Activated CD8-positive, alpha-beta memory T cell treated with anti-CD3 and anti-CD28 coated beads for 24 hours (primary cell): ENCODE results near the gene CPNE1.
"Not testable (repeated sequence)": the region's sequence is repeated elsewhere in the genome, so short reads cannot be mapped to it uniquely, and the experiment has no call there.

ENCODE experiments used
- DNase-seq: peaks from one replicate; pipeline ENCODE4 v3.0.0-alpha.2; 2020

CPNE1 gene

DNA sequence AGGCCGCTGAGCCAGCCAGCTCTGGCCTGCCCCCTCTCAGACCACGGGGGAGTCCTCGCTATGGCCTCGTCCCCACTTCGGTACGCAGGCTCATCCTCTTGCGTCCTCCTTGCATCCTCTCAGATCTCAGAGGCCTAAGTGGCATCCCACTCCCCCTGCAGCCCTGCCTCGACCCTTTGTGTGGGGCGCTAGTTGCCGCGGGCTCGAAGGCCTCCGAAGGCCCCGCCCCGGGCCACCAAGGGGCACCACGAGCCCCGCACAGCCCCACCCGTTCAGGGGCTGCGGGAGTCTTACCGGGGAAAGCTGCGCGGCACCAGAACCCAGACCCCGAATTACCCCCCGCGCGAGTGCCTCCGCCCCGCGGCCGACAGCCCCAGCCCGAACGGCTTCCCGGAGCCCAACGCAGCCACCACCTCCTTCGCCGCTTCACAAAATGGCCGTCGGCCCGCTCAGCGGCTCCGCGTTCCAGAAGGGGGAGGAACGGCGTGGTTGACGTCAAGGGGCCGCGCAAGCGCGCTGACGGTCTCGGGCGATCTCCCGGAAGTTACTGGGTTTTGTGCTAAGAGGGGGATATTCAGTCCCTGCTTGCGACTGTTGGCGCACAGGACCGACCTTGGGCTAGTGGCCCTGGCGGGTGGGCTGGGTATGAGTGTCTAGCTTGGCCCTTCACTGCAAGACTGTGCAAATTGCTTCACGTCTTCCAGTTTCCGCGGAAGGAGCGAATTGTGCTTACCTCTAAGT is at the start of gene CPNE1, which contains the start of gene RBM12:
CPNE1 (minus strand) TSS at position 435 of the 741 bp plus-strand sequence. CDS start 31,977 bp downstream, outside the sequence.
RBM12 (minus strand) TSS at position 435 of the 741 bp plus-strand sequence. CDS start 9,578 bp downstream, outside the sequence.
- peak; percentile 97 for DNase-seq

DNA sequence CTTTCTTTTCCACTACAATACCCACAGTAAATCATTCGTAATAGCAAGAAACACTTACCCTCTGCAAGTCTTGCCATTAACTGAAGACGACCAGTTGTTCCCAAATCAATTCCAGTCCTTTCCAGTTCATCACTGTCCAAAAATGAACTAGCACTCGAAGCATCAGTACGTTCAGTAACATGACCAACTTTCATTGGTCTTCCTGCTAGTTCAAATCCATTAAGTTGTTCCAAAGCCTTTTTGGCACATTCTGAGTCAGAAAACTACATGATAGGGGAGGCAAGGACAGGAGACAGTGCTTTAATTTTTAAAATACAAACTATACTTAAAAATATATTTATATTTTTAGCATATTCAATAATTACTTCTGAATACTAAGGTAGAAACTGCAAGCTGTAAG is 49.4 kb upstream of the CPNE1 start:
- DNase-seq = no peak

DNA sequence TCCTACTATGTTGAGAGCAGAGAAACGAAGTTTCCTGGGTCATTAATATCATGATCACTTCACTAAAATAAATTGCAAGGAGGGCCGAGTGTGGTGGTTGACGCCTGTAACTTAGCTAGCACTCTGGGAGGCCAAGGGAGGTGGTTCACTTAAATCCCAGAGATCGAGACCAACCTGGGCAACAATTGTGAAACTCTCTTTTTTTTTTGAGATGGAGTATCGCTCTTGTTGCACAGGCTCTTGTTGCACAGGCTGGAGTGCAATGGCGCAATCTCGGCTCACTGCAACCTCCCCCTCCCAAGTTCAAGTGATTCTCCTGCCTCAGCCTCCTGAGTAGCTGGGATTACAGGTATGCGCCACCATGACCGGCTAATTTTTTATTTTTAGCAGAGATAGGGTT is 48.4 kb upstream of the CPNE1 start:
- DNase-seq = not testable (repeated sequence)

DNA sequence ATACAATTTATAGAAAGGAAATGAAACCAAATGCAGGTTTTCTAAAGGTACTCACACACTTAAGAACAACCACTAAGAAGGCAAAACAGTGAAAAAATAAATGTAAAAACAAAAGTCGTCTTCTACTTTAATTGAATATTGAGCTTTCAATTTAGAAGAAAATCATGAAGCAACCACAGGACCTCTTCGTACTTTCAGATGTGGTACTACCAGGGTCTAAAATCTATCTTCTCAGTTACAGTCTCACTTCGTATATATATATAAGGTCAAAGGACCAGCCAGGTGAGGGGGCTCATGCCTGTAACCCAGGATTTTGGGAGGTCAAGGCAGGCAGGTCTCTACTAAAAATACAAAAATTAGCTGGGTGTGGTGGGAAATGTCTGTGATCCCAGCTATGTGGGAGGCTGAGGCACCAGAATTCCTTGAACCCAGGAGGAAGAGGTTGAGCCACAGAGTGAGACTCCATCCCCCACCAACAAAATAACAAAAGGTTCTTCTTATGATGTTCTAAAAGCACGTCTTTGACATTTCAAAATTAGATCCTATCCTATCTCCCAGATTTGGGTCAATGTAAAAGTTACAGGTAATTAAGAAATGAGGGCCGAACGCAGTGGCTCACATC is 47.0 kb upstream of the CPNE1 start:
- no peak for DNase-seq

DNA sequence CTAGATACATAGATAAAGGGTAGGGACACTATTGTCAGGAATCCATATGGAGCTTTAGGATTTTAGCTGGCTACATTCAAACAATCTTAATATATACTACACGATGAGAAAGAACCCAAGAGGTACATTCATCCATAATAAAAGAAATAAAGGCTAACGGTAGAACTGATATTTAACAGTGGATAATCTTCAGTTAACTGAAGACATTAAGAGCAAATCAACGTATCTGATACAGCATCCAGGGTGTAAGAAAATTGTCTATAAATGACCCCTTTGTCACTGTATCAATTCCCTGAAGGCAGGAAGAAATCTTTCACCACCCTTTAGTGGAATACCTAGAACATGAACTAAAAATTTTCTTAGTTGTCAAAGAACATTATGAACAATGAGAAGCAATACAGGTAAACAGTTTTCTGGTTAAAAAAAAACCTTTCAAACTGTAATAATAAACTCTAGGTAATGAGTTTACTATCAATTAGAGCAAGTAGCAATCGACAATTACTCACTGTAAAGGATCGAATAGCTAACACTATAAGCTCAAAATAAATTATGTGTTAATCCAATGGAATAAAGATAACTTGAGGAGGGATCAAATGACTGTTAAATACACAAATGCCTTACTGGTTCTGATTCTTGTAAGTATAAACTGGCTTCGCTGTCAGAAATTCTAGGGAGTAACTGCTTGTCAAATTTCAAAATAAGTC is 46.3 kb upstream of the CPNE1 start:
- no peak for DNase-seq

DNA sequence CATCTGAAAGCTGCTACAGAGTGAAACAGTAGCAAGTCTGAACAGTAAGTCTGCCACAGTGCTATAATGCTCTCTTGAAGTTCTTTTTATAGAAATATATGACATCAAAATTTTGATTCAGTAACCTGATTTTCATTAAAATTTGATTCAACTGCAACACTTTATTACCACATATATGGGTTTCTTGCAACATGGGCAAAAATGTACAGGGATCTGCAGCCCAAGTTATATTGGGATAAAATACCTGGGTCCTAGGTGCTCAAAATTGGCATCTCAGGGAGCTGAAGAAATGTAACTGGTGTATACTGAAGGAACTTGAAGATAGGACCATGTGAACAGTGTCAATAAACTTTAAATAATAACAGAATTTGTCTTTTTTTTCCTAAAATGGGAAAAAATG is 45.3 kb upstream of the CPNE1 start:
- peak; percentile 15 for DNase-seq

DNA sequence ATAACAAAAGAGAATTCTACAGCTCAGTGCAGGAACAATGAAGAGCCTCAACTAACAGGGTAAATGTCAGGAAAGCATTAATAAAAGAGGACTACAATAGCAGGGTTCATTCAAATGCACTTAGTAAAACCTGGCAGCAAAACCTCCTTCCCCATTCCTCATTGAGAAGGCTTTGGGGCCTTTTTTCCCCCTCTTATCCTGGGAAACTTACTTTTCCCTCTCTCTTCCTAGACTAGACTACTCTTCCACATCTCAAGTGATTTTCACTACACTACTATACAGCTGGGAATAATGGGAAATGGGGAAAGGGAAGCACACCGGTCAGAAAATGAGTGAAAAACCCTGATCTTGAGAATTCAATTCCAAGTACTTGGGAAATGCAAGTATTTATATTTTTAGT is 44.6 kb upstream of the CPNE1 start:
- no peak for DNase-seq

DNA sequence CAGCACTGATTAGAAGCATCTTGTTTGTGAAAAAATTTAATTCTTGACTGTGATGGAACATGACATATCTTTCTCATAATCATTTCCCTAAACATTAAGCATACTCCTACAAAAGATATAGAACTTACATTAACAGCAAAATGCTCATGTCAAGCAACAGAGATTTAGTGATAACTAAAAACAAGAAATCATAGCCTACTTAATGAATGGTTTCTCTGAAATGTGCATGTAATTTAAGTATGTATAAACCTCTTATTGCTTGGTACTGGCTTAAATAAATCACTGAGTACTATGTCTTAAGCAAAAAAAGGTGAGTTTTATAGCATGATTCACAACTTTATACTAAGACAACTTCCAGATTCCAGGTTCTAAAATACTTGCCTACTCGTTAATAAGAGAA is 43.8 kb upstream of the CPNE1 start:
- DNase-seq = no peak

DNA sequence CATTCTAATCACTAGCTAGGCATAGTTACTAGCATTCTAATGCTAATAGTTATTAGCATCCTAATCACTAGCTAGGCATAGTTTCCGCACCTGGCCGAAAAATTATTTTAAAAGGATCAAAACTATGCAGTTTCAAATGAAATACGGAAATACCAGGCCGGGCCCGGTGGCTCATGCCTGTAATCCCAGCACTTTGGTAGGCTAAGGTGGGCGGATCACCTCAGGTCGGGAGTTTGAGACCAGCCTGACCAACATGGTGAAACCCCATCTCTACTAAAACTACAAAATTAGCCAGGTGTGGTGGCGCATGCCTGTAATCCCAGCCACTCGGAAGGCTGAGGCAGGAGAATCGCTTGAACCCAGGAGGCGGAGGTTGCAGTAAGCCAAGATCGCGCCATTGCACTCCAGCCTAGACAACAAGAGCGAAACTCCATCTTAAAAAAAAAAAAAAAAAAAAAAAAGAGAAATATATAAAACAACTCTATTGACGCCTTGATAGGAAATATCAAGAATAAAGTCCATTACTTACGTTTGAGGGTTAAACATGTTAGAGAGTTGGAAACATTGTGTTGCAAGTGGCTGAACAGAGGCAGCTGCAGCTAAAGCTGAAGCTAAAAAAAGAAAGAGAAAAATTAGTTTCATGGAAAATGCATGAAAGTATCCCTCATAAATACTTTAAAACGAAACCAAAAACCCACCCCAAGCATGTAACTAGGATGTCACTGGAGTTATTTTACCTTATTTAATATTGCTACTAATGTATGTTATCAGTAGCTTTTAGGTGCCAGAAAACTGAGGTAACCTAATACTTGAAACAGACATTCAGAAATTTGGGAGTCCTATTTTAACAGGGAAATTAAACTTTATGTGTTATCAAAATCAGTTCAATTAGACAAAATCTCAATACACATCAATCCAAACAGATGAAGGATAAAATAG is 42.2 kb upstream of the CPNE1 start:
- peak; percentile 38 for DNase-seq

DNA sequence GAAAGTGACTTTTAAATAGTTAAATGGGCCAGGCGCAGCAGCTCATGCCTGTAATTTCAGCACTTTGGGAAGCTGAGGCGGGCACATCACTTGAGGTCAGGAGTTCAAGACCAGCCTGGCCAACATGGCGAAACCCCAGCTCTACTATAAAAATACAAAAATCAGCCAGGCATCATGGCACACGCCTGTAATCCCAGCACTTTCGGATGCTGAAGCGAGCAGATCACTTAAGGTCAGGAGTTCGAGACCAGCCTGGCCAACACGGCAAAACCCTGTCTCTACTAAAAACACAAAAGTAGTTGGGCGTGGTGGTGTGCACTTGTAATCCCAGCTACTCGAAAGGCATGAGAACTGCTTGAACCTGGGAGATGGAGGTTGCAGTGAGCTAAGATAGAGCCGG is 41.2 kb upstream of the CPNE1 start:
- DNase-seq = peak; percentile 52

DNA sequence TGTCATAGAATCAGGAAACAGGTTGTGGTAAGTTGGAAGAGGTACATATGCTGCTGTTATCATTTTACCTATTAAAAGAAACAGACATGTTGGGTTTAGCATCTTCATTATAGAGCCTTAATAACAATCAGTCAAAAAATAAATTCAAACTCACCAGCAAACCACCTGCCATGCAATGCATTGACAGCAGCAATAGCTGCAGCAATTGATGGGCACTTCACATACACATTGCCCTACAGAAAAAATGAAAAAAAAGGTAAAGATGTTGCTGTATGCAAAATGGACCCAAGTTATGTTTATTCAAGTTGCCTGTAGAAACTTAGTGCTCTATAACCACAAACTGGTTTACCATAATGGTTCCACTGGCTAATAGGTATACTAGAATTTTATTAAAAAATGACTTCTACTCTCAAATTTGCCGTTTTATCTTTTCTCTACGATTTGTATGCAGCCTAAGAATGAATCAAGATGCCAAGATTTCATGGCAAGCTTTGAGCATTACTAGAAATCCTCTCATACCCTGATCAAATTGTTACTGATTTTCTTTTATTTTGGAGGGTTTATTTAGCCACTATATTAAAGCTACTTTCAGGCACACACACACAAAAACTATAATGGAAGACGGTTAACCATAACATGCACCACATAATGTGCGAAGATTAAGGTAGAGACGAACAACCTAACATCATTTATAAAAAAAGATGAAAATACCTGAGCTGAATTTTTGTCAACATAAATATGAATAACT is 40.0 kb upstream of the CPNE1 start:
- DNase-seq = no peak

DNA sequence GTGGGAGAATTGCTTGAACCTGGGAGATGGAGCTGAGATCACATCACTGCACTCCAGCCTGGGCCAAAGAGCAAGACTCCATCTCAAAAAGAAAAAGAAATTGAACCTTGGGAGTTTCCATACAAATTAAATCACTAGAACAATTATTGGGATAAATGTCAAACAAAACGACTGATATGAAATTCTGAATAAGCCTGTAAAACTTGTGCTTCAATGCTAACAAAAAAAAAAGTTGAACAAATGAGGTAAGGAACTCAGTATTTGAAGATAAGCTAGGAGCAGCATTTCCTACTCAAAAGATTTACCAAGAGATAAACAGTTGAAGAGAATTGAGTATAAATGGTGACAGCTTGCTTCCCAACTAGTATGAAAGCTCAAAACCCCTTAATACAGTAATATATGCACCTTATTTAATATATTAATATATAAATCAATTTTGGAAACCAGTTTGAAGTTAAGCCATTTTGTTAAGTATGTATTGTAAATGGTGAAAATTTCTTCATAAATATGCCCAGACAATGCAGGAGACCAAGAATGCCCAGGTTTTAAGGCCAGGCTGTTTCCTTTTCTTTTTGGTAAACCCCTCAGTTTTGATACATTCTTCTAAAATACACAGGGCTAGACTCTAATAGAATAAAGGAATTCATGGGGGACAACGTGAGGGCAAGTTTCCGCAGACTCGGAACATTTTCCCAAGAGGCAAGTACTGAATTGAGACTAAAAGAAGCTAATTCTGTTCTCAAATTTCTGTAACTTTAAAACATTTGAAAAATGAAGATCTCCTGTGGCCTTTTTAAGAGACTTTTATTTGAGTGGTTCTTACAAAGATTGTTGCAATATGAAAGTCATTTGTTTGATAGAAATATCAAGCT is 38.4 kb upstream of the CPNE1 start:
- DNase-seq = peak; percentile 1

DNA sequence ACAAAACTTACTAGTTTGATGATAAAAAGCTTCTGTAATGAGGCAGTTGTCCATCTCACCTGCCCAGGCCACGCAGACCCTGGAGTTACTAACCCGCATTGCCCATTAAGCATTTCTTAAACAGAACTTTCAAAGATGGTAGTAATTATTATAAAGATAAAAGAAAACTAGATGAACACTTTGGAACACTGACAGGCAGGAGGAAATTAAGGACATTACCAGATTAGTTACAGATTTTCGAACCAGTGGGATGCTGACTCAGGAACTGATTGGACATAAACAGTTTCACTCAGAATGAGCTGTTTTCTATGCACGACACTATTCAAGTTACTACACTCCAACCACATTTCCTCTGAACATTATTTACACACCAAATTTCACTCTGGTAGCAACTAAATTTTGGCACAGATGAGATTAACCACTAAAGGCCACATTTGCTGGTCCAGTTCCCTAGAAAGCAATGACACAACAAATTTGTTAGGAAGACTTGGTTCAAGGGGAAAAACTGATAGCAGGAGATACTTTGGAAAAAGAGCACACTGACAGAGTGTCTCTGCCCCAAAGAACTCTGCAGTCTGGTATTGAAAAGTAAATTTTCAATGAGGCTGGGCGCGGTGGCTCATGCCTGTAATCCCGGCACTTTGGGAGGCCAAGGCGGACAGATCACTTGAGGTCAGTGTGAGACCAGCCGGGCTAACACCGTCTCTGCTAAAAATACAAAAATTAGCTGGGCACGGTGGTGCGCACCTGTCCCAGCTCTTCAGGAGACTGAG is 37.5 kb upstream of the CPNE1 start:
- peak; percentile 59 for DNase-seq

DNA sequence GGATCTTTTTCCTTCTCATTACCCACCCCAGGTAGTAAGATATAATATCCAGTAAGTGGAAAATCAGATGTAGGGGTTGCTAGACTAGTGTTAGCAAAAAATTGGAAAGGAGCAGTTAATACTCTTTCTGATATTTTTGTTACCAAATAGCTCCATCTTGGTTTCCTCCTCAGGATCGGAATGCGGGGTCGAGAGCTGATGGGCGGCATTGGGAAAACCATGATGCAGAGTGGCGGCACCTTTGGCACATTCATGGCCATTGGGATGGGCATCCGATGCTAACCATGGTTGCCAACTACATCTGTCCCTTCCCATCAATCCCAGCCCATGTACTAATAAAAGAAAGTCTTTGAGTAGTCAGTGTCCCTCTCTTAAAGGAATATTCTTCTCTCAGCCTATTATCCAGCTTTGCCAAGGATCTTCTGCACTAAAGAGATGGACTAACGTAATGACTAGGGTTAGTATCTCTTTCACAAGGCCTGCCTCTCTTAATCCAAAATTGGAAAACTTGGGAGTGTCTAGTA is 36.0 kb upstream of the CPNE1 start:
- DNase-seq = peak; percentile 54

DNA sequence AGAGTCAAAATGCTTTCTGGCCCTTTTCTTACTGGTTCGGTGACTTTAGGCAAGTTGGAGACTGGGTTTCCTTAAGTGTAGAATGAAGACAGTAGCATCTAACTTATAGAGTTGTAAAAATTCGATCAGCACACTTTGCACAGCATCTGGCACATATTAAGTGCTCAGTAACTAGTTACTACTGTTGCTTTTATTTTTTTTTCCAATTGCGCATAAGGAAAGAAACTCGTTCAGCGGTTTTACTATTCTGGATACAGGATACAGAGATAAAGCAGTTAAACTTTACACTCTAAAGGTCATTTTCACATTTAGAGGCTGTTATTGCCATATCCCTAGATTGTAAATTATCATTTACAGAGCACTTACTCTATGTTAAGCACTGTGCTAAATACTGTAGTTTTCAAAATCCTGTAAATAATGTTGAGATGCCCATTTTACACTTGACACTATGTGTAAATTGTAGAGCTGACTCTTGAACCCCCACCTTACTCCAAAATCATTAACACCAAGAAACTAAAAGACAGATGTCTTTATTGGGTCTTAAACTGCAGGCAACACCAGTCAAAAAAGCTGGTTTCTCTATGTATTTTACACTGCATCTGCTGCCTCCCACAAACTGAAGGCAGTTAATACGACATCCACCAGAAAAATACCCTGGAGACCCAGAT is 35.4 kb upstream of the CPNE1 start:
- DNase-seq = peak; percentile 21

DNA sequence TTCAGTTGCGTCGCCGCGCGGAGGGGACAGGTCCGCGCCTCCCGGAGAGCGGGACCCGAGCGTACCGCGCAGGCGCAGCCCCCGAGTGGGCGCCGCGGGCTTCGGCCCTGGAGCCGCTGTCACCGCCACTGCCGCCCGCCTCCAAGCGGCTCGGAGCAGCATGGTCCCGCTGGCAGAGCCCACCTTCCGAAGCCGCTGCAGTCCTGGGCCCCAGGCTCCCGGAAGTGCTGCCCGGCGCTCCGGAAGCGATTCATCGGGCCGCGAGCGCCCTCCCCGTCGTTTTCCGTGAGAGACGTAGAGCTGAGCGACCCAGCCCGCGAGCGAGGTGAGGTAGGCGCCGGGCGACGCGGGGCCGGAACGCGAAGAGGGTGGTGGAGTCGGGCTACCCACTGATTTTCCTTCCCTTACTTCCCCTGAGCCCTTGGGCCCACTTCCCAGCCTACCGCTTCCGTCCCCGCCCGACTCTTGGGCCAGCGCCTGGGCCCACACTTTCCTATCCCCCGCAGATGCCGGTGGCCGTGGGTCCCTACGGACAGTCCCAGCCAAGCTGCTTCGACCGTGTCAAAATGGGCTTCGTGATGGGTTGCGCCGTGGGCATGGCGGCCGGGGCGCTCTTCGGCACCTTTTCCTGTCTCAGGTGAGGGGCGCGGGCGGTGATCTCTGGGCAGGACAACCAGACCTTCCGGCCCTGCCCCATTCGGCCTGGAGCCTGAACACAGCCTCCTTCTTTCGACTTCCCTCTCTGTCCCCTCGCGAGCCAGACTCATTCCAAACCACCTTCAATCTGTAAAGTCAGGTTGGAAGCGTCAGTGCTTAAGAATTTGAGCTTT is 34.6 kb upstream of the CPNE1 start, which contains the start of the genes NFS1 and ROMO1:
NFS1 (minus strand) TSS at position 226 of the 830 bp plus-strand sequence; CDS start at position 162, 64 bp downstream.
ROMO1 (plus strand) TSS at position 279 of the 830 bp plus-strand sequence; CDS start at position 507, 228 bp downstream.
- peak; percentile 93 for DNase-seq

DNA sequence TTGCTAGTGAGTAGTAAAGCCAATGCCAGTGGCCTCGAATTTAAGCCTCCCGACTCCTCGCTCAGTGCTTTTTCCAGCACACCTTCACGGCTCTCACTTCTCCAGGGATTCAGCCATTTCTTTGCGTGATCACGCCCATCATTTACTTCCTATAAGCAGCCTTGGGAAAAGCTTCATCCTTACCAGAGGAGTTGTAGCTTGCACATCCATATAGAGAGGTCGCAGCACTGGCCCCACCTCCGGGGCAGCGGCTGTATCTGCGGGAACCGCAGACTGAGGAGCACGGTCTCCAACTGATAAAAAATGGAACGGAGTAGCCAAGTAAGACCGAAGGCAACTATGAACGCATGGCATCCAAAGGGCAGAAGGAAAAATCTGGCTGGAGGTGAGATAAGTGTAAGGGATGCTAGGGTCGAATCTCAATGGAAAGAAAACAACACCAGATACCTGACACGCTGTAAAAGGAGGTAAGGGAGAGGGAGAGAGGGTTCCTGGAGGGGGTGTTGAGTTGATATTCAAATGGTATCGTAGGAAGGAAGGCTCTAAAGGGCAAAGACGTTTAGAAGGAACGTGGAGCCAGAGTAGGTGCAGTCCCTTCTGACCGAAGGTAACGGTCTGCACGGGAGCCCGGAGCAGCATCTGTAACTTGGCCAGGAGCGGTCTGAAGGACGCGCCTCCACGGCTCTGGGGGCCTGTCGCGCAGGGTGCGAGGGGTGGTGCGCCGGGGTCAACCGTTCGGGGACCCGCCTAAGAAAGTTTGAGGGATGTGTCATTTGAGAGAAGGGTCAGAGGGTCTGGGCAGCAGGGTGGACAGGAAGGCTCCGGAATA is 33.8 kb upstream of the CPNE1 start:
- peak; percentile 65 for DNase-seq
